Measurements from ENCODE around the gene LYZL4. TPM values are rescaled to one million over a fixed set of nuclear protein-coding genes. Genes with fewer than 3 reads are reported as not detected.

The LYZL4 gene
- total and polyA plus RNA-seq, 2 experiments from 2014 or later, result not detected

DNA sequence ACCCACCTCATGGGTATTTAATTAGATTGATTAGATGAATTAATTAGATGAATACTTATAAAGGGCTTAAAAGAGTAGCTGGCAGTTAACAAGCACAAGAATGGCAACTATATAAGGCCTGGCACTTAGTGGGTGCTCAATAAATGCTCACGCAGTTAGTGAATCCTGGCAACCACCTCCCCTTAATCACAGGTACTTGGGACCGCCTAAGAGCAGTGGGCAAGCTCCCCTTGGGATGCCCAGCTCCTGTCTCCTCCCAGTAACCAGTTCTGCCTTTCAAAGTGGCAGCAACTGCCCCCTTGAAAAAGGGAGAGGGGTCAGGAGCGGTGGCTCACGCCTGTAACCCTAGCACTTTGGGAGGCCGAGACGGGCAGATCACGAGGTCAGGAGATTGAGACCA is 4.6 kb downstream of the LYZL4 start:
- Histone ChIP-seq H3K4me2 (ENCODE audit: unreplicated experiment) (no peak overlapping the region), H3K9ac (no peak overlapping the region), H3F3A (ENCODE audit: insufficient read depth) (no peaks in the 10 kb centered on the region), H3K27me3 (replicated peaks; ENCODE audit: insufficient read depth) (no peaks in the 10 kb centered on the region; the same call in 1 of the 2 replicates), H3K9me3 (ENCODE audit: low read depth) (no peaks in the 10 kb centered on the region), H3K36me3 (ENCODE audit: low read depth) (no peaks in the 10 kb centered on the region), H3K4me1 (ENCODE audit: insufficient read depth) (no peaks in the 10 kb centered on the region), H3K9me2 (ENCODE audit: insufficient read depth) (no peaks in the 10 kb centered on the region), H3K27ac (no peak overlapping the region), H4K20me1 (ENCODE audit: insufficient read depth) (no peaks in the 10 kb centered on the region), H2AFZ (no peak overlapping the region), H3K4me3 (no peak overlapping the region), H3K79me2 (ENCODE audit: insufficient read depth) (no peaks in the 10 kb centered on the region)
- 63 to 69% methylated on average over 7 of the region's 7 CpGs for WGBS, 2 experiments (ENCODE audit: low coverage in 1 of 2, low lambda C conversion rate in 2 of 2, missing lambda C conversion rate in 2 of 2)
- in situ Hi-C loops (cut with MboI), result no loop called here
- TF ChIP-seq EZH2 (IDR thresholded peaks at IDR 0.05; ENCODE audit: insufficient read depth, poor library complexity, severe bottlenecking), result no peak
- no peak for TF ChIP-seq EZH2phosphoT487 (IDR thresholded peaks at IDR 0.05; ENCODE audit: insufficient read depth, low read depth)
- no peak for DNase-seq

DNA sequence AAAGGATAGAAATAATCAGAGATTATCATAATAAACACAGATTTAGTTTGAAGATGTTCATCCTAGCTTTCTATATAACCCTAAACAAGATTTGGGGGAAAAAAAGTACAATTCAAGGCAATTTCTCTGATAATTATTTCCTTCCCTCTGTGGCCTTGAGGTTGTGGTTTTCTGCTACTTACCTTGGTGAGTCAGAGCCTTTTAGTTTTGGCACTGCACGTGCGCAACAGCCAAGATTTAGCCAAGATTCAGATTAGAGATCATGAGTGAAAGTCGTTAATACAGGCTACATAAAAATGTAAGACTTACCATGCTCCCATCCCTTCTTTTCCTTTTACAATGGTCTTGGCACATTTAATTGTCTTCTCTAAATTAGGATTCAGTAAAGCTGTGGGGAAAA is 6.7 kb downstream of the LYZL4 start:
- Histone ChIP-seq H3K4me2 (ENCODE audit: unreplicated experiment) (no peak overlapping the region), H3K9ac (no peak overlapping the region), H3K9me2 (ENCODE audit: insufficient read depth) (no peaks in the 10 kb centered on the region), H3K4me3 (no peak overlapping the region), H3F3A (ENCODE audit: insufficient read depth) (no peaks in the 10 kb centered on the region), H3K36me3 (ENCODE audit: low read depth) (no peaks in the 10 kb centered on the region), H3K4me1 (ENCODE audit: insufficient read depth) (no peaks in the 10 kb centered on the region), H4K20me1 (ENCODE audit: insufficient read depth) (no peaks in the 10 kb centered on the region), H3K27me3 (replicated peaks; ENCODE audit: insufficient read depth) (no peaks in the 10 kb centered on the region), H3K9me3 (ENCODE audit: low read depth) (no peaks in the 10 kb centered on the region), H3K79me2 (ENCODE audit: insufficient read depth) (no peaks in the 10 kb centered on the region), H3K27ac (no peak overlapping the region), H2AFZ (no peak overlapping the region)
- TF ChIP-seq EZH2 (IDR thresholded peaks at IDR 0.05; ENCODE audit: insufficient read depth, poor library complexity, severe bottlenecking) (no peak), EZH2phosphoT487 (IDR thresholded peaks at IDR 0.05; ENCODE audit: insufficient read depth, low read depth) (no peak)
- 53 to 55% methylated on average over 3 of the region's 3 CpGs for WGBS, 2 experiments (ENCODE audit: low coverage in 1 of 2, low lambda C conversion rate in 2 of 2, missing lambda C conversion rate in 2 of 2)
- in situ Hi-C loops (cut with MboI), result no loop called here
- DNase-seq, result no peak

DNA sequence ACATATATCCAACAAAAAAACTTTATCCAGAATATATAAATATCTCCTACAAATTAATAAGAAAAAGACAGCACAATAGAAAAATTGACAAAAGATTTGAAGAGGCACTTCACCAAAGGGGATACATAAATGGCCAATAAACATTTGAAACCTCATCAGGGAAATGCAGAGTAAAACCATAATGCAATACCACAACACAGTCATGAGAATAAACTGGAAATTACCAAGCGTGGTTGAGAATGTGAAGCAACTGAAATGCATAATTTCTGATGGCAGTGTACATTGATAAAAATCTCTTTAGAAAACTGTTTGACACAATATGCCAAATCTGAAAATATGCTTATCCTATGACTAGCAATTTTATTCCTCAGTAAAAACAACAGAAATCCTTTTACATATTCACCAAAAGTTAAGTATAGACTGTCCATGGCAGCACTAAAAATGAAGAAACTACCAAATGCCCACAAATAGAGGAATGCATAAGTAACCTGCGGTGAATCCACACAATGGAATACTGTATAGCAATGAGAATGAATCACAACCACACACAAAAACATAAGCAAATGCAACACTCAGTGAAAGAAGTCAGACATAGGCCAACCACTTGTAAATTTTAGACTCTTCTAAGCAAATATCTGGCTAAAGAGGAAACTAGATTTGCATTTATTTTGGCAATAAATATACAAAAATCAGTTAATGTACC is 7.9 kb downstream of the LYZL4 start:
- no peak overlapping the region for H2AFZ ChIP-seq
- H3K4me2 ChIP-seq (ENCODE audit: unreplicated experiment), result no peak overlapping the region
- no peaks in the 10 kb centered on the region for H3K79me2 ChIP-seq (ENCODE audit: insufficient read depth)
- H3K9me2 ChIP-seq (ENCODE audit: insufficient read depth), result no peaks in the 10 kb centered on the region
- no peak overlapping the region for H3K9ac ChIP-seq
- in situ Hi-C loops (cut with MboI), result no loop called here
- TF ChIP-seq EZH2 (IDR thresholded peaks at IDR 0.05; ENCODE audit: insufficient read depth, poor library complexity, severe bottlenecking), result no peak
- no peak for TF ChIP-seq EZH2phosphoT487 (IDR thresholded peaks at IDR 0.05; ENCODE audit: insufficient read depth, low read depth)
- no peaks in the 10 kb centered on the region for H3K36me3 ChIP-seq (ENCODE audit: low read depth)
- H3K4me1 ChIP-seq (ENCODE audit: insufficient read depth), result no peaks in the 10 kb centered on the region
- 46 to 54% methylated on average over 2 of the region's 2 CpGs for WGBS, 2 experiments (ENCODE audit: low coverage in 1 of 2, low lambda C conversion rate in 2 of 2, missing lambda C conversion rate in 2 of 2)
- H3K27me3 ChIP-seq (replicated peaks; ENCODE audit: insufficient read depth), result no peaks in the 10 kb centered on the region; the same call in 1 of the 2 replicates
- no peak for DNase-seq
- H4K20me1 ChIP-seq (ENCODE audit: insufficient read depth), result no peaks in the 10 kb centered on the region
- no peak overlapping the region for H3K4me3 ChIP-seq
- H3F3A ChIP-seq (ENCODE audit: insufficient read depth), result no peaks in the 10 kb centered on the region
- H3K9me3 ChIP-seq (ENCODE audit: low read depth), result no peaks in the 10 kb centered on the region
- no peak overlapping the region for H3K27ac ChIP-seq

GRCh38 chr3:42398080-42398479 is 12.3 kb downstream of the LYZL4 start:
- Histone ChIP-seq H4K20me1 (ENCODE audit: insufficient read depth) (no peaks in the 10 kb centered on the region), H3K27ac (no peak overlapping the region), H3K9ac (no peak overlapping the region), H3K9me2 (ENCODE audit: insufficient read depth) (no peaks in the 10 kb centered on the region), H3K79me2 (ENCODE audit: insufficient read depth) (no peaks in the 10 kb centered on the region), H3K36me3 (ENCODE audit: low read depth) (no peaks in the 10 kb centered on the region), H3K9me3 (ENCODE audit: low read depth) (no peaks in the 10 kb centered on the region), H3K4me1 (ENCODE audit: insufficient read depth) (no peaks in the 10 kb centered on the region), H3K4me3 (no peak overlapping the region), H2AFZ (no peak overlapping the region), H3K4me2 (ENCODE audit: unreplicated experiment) (no peak overlapping the region), H3F3A (ENCODE audit: insufficient read depth) (no peaks in the 10 kb centered on the region), H3K27me3 (replicated peaks; ENCODE audit: insufficient read depth) (no peaks in the 10 kb centered on the region; the same call in none of the 2 replicates)
- no peak for DNase-seq
- 14 to 16% methylated on average over 3 of the region's 3 CpGs for WGBS, 2 experiments (ENCODE audit: low coverage in 1 of 2, low lambda C conversion rate in 2 of 2, missing lambda C conversion rate in 2 of 2)
- TF ChIP-seq EZH2 (IDR thresholded peaks at IDR 0.05; ENCODE audit: insufficient read depth, poor library complexity, severe bottlenecking) (no peak), EZH2phosphoT487 (IDR thresholded peaks at IDR 0.05; ENCODE audit: insufficient read depth, low read depth) (no peak)
- in situ Hi-C loops (cut with MboI), result no loop called here
